Progenitor cell of endocrine pancreas (in vitro differentiated cells): ENCODE measurements around the gene FGFR2. TPM values are rescaled to one million over a fixed set of nuclear protein-coding genes. Genes with fewer than 3 reads are reported as not detected.

Experiments used
- DNase-seq: peaks from one replicate; pipeline ENCODE4 v3.0.0; 2021; ENCODE audit warnings: low spot score; ENCODE audit not compliant: unreplicated experiment
- H3K27ac Mint-ChIP-seq: 2 replicates; pipeline ENCODE4 v1.8.0; 2021; ENCODE audit warnings: mild to moderate bottlenecking, moderate library complexity, mixed read lengths
- H3K27me3 Mint-ChIP-seq: 2 replicates; pipeline ENCODE4 v1.8.0; 2021; ENCODE audit warnings: mixed read lengths
- H3K36me3 Mint-ChIP-seq: 2 replicates; pipeline ENCODE4 v1.8.0; 2022; ENCODE audit warnings: mixed read lengths; ENCODE audit not compliant: insufficient read depth
- H3K4me1 Mint-ChIP-seq: 2 replicates; pipeline ENCODE4 v1.8.0; 2021; ENCODE audit warnings: low read depth, mixed read lengths
- H3K4me3 Mint-ChIP-seq: 2 replicates; pipeline ENCODE4 v1.8.0; 2021; ENCODE audit warnings: low read depth, mild to moderate bottlenecking, moderate library complexity, mixed read lengths
- H3K9me3 Mint-ChIP-seq: 2 replicates; pipeline ENCODE4 v1.8.0; 2021; ENCODE audit warnings: low read depth, mixed read lengths
- total RNA-seq: library from RNA; stranded (reverse); gene quantifications from 2 replicates; pipeline ENCODE4 v1.2.1, GENCODE V29; 2021
- TF ChIP-seq, protein P1 (sequence below): fragments of 200-600 bp; sonication (generic); IDR thresholded peaks from one replicate; pipeline ENCODE4 v1.5.0; 2021; ENCODE audit warnings: antibody characterized with exemption, mild to moderate bottlenecking; ENCODE audit not compliant: unreplicated experiment

Gene FGFR2
- total RNA-seq, 1 donor from 2014 or later, result 146 TPM

GRCh38 chr10:121596689-121597503, 1.3 kb downstream of the FGFR2 start:
- DNase-seq, result peak; percentile 30
- peak overlapping the region; percentile 97 for H3K27ac Mint-ChIP-seq
- H3K27me3 Mint-ChIP-seq, result peaks cover 14% of the 10 kb centered on the region
- H3K4me1 Mint-ChIP-seq, result peaks cover 53% of the 10 kb centered on the region
- TF ChIP-seq, protein P1, sequence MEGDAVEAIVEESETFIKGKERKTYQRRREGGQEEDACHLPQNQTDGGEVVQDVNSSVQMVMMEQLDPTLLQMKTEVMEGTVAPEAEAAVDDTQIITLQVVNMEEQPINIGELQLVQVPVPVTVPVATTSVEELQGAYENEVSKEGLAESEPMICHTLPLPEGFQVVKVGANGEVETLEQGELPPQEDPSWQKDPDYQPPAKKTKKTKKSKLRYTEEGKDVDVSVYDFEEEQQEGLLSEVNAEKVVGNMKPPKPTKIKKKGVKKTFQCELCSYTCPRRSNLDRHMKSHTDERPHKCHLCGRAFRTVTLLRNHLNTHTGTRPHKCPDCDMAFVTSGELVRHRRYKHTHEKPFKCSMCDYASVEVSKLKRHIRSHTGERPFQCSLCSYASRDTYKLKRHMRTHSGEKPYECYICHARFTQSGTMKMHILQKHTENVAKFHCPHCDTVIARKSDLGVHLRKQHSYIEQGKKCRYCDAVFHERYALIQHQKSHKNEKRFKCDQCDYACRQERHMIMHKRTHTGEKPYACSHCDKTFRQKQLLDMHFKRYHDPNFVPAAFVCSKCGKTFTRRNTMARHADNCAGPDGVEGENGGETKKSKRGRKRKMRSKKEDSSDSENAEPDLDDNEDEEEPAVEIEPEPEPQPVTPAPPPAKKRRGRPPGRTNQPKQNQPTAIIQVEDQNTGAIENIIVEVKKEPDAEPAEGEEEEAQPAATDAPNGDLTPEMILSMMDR, result peak; percentile 21
- H3K4me3 Mint-ChIP-seq, result peak overlapping the region; percentile 94
- no peaks in the 10 kb centered on the region for H3K9me3 Mint-ChIP-seq
- peaks cover 21% of the 10 kb centered on the region for H3K36me3 Mint-ChIP-seq

GRCh38 chr10:121595806-121596688, 2.2 kb downstream of the FGFR2 start:
- Mint-ChIP-seq H3K27me3 (peaks cover 9% of the 10 kb centered on the region), H3K9me3 (no peaks in the 10 kb centered on the region), H3K4me1 (peaks cover 58% of the 10 kb centered on the region), H3K27ac (peak overlapping the region; percentile 97), H3K4me3 (peak overlapping the region; percentile 94), H3K36me3 (peaks cover 26% of the 10 kb centered on the region)
- no peak for DNase-seq
- TF ChIP-seq, protein P1, result no peak

- H3K27me3 Mint-ChIP-seq, result peaks cover 2% of the 10 kb centered on the region
- H3K4me1 Mint-ChIP-seq, result peaks cover 57% of the 10 kb centered on the region
- peaks cover 29% of the 10 kb centered on the region for H3K36me3 Mint-ChIP-seq
- no peaks in the 10 kb centered on the region for H3K9me3 Mint-ChIP-seq
- TF ChIP-seq, protein P1, result no peak
- no peak for DNase-seq
- H3K4me3 Mint-ChIP-seq, result peak overlapping the region; percentile 94
- peak overlapping the region; percentile 97 for H3K27ac Mint-ChIP-seq
These were observed 2.9 kb downstream of the FGFR2 start for GRCh38 chr10:121595351-121595805.

DNA sequence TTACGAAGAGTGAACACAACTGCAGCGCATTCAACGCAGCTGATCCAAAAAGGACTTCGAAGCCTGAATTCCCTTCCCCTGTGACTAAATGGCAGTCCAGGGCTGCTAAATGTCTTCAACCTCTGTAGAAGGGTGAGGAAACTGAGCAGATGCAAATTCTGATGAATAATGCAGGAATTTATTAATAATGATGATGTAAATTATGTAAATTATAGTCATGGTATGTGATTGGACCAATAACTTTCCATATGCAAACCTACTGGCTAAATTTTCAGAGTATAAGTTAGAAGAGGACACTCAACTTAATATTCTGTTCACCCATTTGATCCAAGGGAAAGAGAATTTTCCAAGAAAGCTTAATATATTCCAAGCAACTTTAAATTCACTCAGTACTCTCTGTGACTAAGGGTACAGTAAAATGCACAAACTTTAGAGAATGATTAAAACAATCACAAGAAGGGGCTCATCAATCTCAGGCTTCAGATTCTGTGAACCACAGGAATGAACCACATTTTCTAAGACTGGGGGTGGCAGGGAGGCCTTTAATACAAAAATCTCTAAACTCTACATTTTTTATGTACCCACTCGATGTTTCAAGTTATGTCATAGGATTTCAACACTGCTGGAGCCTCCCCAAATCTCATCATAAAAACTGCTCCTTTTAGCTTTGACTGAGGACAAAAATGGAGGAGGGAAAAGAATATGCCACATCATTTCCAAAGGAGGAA, 3.5 kb downstream of the FGFR2 start:
- peak overlapping the region; percentile 94 for H3K4me3 Mint-ChIP-seq
- TF ChIP-seq, protein P1, result no peak
- peak overlapping the region; percentile 97 for H3K27ac Mint-ChIP-seq
- peaks cover 29% of the 10 kb centered on the region for H3K36me3 Mint-ChIP-seq
- H3K4me1 Mint-ChIP-seq, result peaks cover 61% of the 10 kb centered on the region
- no peaks in the 10 kb centered on the region for H3K27me3 Mint-ChIP-seq
- no peaks in the 10 kb centered on the region for H3K9me3 Mint-ChIP-seq
- no peak for DNase-seq
